Lower leg skin (tissue), 4 donors: Measurements from ENCODE around the gene ZMYND8. TPM values are rescaled to one million over a fixed set of nuclear protein-coding genes. Genes with fewer than 3 reads are reported as not detected.

Experiments used
- DNase-seq, 2 donors: peaks; one replicate each; pipeline ENCODE4 v3.0.0-alpha.2; 2019; ENCODE audit warnings: low spot score in 2 of 2
- H3K4me3 ChIP-seq: fragments of 200-600 bp; sonication (generic); 2 replicates; pipeline ENCODE4 v1.5.1; 2017; ENCODE audit warnings: mild to moderate bottlenecking, low read depth; ENCODE audit not compliant: poor library complexity, severe bottlenecking
- CTCF ChIP-seq, 3 donors: fragments of 450-650 bp; IDR thresholded peaks; one replicate each; pipeline ENCODE4 v1.5.1; 2016; ENCODE audit warnings: antibody characterized with exemption in 3 of 3, mild to moderate bottlenecking in 3 of 3, moderate library complexity in 2 of 3
- POLR2A ChIP-seq, 2 donors: fragments of 450-650 bp; IDR thresholded peaks; one replicate each; pipeline ENCODE4 v1.6.1; 2016 to 2017; ENCODE audit warnings: antibody characterized with exemption in 2 of 2, mild to moderate bottlenecking in 1 of 2, moderate library complexity in 1 of 2
- WGBS, 2 donors: methylation state at CpG; one replicate each; pipeline ENCODE4 v1.1.5; 2018; 5-methylcytosine and 5-hydroxymethylcytosine counted together
- intact Hi-C: fragments of 100-400 bp; cut with DNase I; formaldehyde crosslinking; loops from one replicate; pipeline ENCODE4 v1.15.0; 2023; ENCODE audit warnings: low total_unique reads
- total RNA-seq, 4 donors: library from RNA; depleted of rRNA; stranded (reverse); fragments of >200 nt; gene quantifications; one replicate each; pipeline ENCODE4 v1.1.0, GENCODE V29; 2016

Gene ZMYND8
- total RNA-seq, 4 donors from 2014 or later = 42.2 to 79.0 (median 65.4) TPM

DNA sequence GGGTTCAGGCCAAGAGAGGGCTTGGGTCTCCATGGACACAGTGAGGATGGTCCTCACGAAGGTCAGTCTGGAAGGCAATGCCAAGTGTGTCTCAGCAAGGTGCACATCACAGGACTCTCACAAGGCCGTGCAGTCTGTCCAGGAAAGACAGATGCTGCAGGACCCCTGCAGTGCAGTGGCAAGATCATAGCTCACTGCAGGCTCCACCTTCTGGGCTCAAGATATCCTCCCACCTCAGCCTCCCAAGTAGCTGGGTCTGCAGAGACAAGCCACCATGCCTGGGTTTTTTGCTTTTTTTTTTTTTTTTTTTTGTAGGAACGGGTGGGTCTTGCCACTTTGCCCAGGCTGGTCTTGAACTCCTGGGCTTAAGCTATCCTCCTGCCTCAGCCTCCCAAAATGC, 26.4 kb downstream of the ZMYND8 start:
- H3K4me3 ChIP-seq = no peak overlapping the region
- TF ChIP-seq POLR2A (IDR thresholded peaks at IDR 0.05) = no peak
- TF ChIP-seq CTCF (IDR thresholded peaks at IDR 0.05) = no peak
- intact Hi-C loops = no loop called here
- DNase-seq = no peak
- WGBS, 2 donors = 81 to 82% methylated on average over 3 of the region's 3 CpGs

DNA sequence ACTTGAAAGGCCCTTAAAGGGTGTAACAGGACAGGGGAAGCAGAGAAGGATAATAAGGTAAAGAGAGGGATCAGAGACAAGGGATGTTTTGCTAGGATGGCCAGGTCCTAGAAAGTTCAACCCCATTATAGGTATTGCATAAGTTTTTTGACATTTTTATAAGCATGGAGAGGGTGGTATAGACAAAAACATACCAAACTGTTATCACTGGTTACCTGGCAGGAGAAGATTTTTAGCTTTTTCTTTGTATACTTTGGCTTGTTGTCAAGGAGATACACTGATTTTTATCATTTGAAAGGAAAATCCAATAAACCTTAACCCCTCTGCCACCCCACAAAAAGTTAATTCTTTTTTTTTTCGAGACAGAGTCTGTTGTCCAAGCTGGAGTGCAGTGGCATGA, 28.4 kb downstream of the ZMYND8 start:
- no peak overlapping the region for H3K4me3 ChIP-seq
- WGBS, 2 donors = 73 to 91% methylated on average over 1 of the region's 1 CpG
- DNase-seq = no peak
- intact Hi-C loops = no loop called here
- TF ChIP-seq POLR2A (IDR thresholded peaks at IDR 0.05) (no peak), CTCF (IDR thresholded peaks at IDR 0.05) (no peak)

DNA sequence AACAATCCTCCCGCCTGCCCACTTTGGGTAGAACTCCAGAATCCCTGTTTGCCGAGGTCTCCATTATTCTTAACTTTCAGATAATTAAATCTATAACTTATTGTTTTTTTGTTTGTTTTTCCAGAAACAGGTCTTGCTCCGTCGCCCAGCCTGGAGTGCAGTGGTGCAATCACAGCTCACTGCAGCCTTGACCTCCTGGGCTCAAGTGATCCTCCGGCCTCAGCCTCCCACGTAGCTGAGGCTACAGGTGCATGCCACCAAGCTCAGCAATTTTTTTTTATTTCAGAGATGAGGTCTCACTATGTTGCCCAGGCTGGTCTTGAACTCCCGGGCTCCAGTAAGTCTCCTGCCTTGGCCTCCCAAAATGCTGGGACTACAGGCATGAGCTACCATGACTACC, 28.8 kb downstream of the ZMYND8 start:
- no peak overlapping the region for H3K4me3 ChIP-seq

DNA sequence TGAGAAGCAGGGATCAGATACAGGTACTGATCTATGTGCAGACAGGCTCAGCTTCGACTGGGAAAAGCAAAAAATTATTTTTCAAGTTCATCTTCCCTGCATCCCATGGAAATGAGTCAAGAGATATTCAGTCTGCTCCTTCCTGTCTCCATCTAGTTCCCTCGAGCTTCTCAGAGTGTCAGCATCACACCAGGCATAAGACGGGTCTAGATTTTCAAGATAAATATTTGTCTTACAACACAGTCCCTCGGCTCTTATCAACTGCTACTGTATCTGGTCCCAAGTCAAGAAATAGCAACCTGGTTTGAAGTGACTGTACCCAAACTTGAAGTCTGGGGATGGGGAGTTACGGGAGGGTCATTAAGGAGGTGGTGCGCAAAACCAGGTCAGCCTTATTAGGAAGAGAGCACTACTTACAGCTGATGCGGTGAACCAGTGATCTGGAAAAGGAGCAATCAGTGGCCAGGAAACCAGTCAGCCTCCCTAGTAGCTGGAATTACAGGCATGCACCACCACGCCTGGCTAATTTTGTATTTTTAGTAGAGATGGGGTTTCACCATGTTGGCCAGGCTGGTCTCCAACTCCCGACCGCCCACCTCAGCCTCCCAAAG, 29.7 kb downstream of the ZMYND8 start:
- intact Hi-C loops = no loop called here
- no peak overlapping the region for H3K4me3 ChIP-seq
- TF ChIP-seq CTCF (IDR thresholded peaks at IDR 0.05) (no peak), POLR2A (IDR thresholded peaks at IDR 0.05) (no peak)

More for the DNA sequence above, 28.8 kb downstream of the ZMYND8 start:
- intact Hi-C loops = no loop called here
- no peak for DNase-seq
- 93 to 97% methylated on average over 7 of the region's 7 CpGs for WGBS, 2 donors
- TF ChIP-seq POLR2A (IDR thresholded peaks at IDR 0.05) (no peak), CTCF (IDR thresholded peaks at IDR 0.05) (no peak)

GRCh38 chr20:47325242-47325641, 31.3 kb downstream of the ZMYND8 start:
- TF ChIP-seq POLR2A (IDR thresholded peaks at IDR 0.05) (no peak), CTCF (IDR thresholded peaks at IDR 0.05) (no peak)
- intact Hi-C loops = no loop called here
- DNase-seq = no peak
- whole genome bisulfite sequencing, 2 donors = 85 to 97% methylated on average over 6 of the region's 6 CpGs
- no peak overlapping the region for H3K4me3 ChIP-seq

More for the DNA sequence above, 29.7 kb downstream of the ZMYND8 start:
- WGBS, 2 donors = 86 to 87% methylated on average over 10 of the region's 10 CpGs
- DNase-seq = no peak
